Fibroblast of lung (primary cell): Measurements from ENCODE around the gene RSPH3.

ENCODE experiments used
- CTCF ChIP-seq, 2 donors: IDR thresholded peaks in 1 of 2; conservative IDR thresholded peaks in 1 of 2; 1 replicate in 1 of 2; 2 replicates in 1 of 2; pipeline ENCODE4 v1.5.1; 2011 to 2012; ENCODE audit warnings: low read length in 2 of 2, control low read depth in 1 of 2, inconsistent platforms in 1 of 2, low read depth in 1 of 2, mild to moderate bottlenecking in 1 of 2
- EZH2 ChIP-seq: IDR thresholded peaks from 2 replicates; pipeline ENCODE4 v1.5.1; 2012; ENCODE audit warnings: low read length, control low read depth, mild to moderate bottlenecking; ENCODE audit errors: missing control alignments

GRCh38 chr6:158999666-159000403, at the start of gene RSPH3:
- TF ChIP-seq CTCF (conservative IDR thresholded peaks at IDR 0.05 in 1 of 2, IDR thresholded peaks at IDR 0.05 in 1 of 2; ENCODE audit: low read depth in 1 of 2, low read length in 2 of 2) (peak in 1 of 2 donors; percentile 11), EZH2 (no peak)
